GM18520 (cell line): ENCODE data around the gene PPP1R17.

ENCODE experiments used
- ATAC-seq: cut with Tn5 transposase; IDR thresholded peaks from one replicate; pipeline ENCODE4 v1.9.1; 2021; ENCODE audit not compliant: unreplicated experiment

Gene PPP1R17

DNA sequence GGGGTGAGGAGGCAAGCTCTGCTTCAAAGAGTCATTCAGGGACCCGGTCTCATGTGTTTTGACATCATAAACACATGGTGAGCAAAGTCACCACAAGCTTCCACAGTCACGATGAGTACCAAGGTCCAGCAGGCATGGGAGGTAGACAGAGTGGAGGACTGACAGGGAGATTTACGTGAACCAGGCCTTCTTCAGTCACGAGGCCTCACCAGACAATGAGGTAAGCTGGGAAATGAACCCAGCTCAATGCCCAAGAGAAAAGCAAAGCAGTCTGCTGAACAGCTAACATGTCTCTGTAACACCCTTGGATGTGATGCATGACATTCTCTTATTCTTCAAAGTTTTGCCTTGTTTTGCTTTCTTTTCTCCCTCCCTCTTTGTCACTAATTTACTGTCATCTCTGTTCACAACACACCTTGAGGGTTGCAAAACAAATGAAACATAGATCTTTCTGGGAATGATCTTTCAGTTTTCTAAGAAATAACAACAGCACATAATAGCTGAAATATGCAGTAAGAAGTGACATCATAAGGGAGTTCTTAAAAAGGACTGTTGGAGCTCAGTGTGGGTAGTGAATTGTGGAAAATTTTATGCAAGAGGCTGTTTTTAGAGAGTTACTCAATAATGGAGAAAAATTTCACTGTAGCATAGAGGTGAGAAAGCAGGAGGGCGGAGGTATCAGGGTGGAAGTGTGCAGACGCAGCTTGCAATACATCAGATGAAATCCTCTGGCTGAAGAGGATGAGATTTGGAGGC lies 9.0 kb downstream of the PPP1R17 start:
- peak; percentile 51 for ATAC-seq

DNA sequence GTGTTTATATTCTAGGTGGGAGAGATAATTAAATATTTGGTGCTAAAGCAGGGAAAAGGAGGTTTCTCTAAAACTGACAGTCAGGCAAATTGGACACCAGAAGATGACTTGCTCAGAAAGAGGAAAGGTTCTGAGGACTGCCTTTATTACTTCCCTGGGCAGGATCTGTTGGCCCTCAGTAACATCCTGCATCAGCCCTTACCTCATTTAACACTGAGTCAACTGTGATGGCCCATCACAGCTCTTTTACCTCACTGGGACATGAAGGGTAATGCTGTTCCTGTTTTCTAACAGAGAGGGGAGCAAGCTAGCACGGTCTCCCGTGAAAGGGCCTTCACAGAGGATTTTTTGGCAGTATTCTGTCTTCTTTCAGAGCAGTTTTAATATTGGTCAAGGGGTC lies 12.0 kb downstream of the PPP1R17 start:
- ATAC-seq = no peak

DNA sequence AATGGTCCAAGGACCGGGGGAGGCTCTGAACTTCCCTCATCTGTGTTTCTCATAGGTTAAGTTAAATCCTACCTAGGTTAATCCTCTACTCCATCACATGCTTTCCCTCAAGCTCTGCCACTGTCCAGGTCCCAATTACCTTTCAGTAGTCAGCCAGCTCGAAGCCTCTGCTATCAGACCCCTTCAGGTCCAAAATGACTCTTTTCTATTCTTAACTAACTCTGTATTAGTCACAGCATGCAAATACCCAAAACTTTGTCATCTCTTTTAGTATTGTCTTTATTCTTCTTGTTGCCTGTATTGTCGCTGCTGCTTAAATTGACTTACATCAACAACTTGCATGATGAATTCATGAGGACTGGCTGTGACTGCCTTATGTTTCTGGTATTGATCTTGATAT lies 15.3 kb downstream of the PPP1R17 start:
- ATAC-seq = no peak

DNA sequence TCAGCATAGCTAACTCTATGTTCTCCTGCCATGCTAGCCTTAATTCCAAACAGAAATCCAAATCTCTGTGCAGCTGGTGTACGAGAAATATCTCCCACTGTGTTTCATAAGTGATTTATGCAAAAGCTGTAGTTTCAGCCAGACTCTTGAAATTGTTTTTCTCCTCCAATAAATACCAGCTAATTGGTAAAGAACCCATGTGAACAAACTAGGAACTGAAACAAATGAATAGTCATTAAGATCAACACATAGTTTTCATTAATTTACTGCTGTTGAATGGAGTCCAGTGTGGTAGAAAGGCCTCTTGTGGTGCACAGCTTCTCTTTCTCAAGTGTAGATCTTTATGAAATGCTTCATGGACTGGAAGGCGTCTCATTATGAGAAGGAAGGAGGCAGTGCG lies 18.4 kb downstream of the PPP1R17 start:
- ATAC-seq = peak; percentile 58

DNA sequence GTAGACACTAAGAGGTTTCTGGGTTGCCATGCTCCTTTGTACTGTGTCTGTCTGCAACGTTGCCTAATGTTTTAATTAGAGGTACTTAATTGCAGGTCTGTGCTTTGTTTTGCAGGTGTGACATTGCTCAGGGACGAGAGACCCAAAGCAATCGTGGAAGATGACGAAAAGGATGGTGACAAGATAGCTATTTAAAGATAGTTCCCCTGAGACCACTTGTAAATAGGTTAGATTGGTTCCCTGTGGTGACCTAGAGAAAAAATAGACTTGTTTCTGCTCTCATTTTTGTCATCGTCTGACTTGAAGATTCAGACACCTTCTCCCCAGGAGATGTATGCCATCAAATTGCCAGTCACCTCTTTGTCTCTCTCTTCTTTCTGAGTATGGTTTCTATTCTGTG lies 20.1 kb downstream of the PPP1R17 start:
- ATAC-seq = no peak

DNA sequence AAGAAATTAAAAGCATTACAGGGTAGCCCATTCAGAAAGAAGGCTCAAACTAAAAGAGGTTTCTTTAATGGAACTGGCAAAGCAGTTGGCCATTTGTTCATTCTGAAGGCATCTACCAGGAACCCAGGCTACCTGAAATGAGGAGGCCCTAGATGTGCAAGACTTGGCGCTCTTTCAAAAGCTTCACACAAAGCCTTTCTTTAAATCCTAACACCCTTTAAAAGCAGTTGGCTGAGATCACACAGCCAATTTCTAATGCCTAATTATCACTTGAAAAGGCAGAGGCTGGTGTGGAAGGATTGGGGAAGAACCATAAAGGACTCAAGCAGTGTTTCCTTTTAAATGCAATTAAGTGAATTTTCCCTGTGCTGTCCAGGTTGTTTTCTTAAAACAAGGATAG lies 23.2 kb downstream of the PPP1R17 start:
- ATAC-seq = no peak

DNA sequence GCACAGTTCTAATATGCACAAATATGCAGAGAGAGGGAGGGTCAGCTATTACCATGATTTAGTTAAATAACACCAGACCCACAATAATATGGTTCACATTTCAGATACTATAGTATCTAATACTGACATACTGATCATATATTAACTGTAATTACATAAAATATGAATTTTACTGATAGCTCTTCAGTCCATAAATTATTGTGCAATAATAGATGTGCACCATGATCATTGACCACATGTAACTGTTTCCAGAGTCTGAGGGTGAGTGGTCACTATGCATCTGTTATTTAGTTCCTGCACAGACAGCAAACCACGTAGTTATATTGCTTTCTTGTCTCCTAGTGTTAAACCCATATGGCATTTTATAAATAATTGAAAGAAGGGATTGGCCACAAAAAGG lies 29.3 kb downstream of the PPP1R17 start:
- no peak for ATAC-seq

DNA sequence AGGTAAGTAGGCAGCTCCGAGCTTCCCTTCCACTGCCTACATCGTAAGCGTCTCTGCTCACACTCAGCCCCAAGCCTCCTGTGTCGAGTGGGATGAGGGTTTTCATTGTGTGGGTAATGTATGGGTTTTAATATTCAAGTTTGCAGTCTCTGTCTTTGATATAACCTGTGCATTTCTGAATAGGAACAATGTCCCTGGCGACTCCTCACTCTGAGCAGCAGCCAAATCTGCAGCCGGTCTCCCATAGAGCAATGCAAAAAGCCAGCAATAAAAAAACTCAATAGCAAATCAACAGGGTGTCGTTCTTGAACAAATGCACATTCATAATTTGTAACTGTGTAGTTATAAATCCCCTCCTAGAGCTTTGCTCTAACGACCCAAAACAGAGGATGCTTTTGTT lies 33.4 kb downstream of the PPP1R17 start:
- ATAC-seq = no peak

DNA sequence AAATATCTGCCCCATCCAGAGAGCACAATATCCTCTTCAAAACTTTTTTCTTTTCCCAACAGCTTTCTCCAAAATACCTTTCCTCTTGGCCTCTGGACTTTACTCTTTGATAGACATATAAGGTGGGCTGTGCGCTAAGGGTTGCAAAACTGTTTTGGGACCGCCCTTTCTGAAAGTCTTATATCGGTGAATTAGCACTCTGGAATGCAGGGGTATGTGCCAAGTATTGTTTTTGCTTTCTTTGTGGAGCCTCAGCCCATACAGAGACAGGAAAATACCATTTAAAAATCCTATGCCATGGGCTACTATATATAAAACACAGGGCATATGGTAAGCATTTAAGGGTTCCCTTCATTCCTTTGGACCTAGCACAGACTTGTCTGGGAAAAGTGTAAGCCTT lies 37.7 kb downstream of the PPP1R17 start:
- no peak for ATAC-seq

DNA sequence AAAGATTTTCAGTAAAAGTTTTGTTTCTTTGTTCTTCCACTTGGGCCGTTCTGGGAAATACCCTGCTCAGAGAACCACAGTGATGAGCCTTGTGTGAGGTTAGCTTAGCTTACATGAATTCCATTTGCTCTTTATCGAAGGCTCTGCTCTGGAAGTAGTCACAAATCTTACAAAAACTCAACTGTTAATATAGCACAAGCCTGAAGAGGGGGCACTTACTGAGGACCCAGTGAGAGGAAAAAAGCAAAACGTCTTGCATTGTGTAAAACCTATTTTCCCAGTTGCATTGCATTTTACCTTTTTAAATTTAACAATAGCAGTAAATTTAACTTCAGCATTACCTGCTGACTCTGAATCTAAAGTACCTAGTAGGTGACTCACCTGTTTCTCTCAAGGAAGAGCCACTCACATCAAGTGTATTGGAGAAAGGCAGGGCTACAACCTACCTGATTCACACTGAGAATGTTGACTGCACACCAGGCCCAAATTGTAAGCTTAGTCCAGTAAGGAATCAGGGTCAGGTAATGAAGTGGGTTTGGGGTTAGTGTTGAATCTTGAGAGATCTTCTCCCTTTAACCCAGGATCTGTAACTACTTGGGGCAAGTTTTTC lies 42.3 kb downstream of the PPP1R17 start:
- no peak for ATAC-seq

DNA sequence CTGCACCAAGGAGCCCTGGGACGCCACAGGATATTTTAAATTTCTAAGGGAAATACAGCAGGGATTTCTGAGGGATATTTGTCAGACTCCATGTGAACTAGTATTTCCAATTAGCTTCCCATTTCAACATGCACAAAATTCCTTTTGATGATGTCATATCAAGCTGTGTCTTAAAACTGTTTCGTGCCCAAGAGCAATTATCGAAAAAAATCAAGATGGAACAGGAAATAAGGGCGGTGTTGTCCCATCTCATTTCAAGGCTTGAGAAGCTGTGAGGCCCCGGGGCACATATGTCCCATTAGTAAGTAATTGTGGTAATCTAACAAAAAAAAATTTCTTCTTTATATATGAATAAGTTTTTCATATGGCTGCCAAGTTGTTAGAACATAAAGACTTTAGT lies 47.4 kb downstream of the PPP1R17 start:
- ATAC-seq = no peak

DNA sequence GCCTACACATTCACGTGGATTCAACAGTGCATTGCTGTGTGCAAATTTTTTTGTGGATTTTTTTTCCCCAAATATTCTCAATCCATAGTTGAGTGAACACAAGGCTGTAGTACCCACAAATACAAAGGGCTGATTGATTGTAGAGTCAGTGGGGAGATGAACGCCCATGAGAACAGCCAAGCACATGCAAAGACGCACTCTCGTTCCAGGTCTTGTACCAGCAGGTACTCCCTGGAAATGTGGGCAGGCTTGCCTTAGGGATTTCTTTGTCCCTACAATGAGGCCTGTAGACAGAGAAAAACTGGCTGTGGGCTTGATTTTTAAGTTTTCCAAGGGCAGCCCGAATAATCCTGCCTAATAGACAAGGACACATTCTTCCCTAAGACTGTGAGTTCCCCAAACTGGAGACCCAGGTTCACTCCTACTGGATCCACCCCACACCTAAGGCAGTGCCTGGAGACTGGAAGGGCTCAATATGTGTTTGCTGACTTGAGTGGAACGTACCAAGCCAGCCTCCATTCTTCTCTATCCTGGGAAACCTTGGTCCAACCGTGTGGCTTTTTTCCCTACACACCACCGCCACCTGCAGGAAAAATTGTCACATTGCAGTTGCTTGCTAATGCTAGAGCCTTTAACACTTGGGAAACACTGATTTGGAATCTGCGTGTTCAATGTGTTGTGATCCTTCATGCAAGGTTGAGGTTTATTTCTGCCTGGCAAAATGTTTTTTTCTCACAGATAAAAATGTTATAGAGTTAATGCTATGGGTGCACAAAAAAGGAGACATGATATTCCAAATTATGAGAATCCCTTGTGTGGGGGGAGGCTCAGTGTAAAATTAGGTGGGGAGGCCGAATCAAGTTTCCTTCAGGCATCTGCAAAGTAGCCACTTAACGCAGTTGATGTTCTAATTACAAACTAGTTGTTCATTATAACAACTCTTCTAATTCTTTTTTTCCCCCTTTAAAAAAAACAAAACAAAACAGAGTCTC lies 49.3 kb downstream of the PPP1R17 start:
- no peak for ATAC-seq

DNA sequence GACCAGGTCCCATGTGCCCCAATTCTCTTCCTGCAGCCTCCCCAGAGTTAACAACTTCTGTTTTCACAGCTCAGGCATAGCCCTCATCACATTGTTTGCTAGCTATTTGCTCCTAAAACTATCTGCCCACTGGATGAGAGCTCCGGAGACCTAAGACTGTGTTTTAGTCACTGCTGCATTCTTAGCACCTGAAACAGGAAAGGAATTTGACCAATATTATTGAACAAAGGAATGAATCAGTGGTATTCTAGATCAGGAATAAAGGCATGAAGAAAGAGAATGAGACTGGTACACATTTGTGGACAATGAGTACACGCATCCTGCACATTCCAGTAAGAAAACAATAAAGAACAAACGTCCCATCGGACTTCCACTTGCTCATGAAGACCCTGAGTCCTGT lies 54.8 kb downstream of the PPP1R17 start:
- ATAC-seq = no peak

DNA sequence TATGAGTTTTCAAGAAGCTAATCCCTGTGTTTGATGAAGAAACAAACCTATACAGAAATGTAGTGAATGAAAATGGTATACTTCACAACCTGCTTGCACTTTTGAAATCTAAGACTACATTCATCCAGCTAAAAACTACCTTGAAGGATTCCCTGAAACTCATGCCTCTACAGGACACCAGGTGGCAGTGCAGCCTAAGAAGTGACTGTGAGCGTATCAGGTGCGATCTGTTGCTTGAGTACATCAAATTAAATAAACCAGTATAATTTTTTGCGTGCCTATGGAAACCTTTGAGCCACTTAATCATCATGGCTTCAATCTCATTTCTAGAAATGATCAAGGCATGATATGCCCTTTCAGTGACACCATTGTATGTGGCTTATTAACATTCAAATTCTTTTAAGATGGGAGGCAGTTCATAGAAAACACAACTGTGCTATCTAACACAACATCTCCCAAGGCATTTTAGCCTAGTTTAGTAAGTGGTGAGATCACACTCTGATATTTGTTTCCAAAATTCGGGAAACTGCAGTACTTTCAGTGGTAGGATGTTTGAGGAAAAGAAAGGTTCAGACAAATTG lies 57.4 kb downstream of the PPP1R17 start:
- no peak for ATAC-seq

DNA sequence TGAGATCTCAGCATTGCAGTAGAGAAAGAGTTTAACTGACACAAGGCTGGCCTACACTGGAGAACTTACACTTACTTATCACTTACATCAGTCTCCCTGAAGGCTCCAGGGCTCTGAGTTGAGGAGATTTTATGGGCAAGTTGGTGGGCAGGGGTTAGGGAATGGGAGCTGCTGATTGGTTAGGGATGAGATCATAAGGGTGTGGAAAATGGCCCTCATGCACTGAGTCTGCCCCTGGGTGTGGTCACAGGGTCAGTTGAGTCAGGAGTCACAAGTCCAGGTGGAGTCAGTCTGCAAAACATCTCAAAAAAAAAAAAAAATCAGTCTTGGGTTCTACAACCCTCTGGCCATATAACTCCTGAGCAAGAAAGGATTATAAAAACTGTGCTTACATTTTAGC lies 60.5 kb downstream of the PPP1R17 start:
- no peak for ATAC-seq

DNA sequence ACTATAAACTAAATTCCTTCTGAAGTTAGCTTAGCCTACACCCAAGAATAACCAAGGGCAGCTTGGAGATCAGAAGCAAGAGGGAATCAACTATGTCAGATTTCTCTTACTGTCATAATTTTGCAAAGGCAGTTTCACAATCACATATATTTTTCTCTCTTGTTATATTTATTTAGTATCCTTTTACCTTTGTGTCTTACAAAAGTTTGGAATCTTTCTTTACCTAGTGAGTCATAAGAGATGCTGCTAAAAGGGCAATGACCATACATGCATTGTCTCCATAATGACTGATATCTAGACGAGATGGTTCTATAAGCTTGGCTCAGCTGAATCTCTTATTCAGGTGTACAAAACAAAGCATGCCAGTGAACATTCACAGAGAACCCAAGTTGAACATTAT lies 61.1 kb downstream of the PPP1R17 start:
- no peak for ATAC-seq

DNA sequence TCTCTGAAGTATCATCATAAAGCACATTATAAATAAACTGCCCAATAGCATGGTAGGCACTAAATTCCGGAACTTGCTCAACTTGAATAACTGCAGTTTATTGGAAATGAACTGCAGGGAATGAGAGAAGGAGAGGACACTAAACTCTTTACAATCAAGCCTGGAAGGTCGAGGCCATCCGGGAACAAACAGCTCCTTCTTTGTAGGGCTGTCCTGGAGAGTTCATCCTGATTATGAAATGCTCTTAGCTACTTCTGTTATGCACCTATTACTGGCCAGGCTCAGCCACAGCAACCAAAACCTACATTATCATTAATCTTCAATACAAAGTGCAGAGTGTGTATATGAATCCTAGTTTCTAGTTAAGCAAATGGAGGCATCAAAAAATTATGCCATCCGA lies 64.7 kb downstream of the PPP1R17 start:
- ATAC-seq = no peak
